ENCODE results near the gene NUMBL. TPM values are rescaled to one million over a fixed set of nuclear protein-coding genes. Genes with fewer than 3 reads are reported as not detected.

NUMBL gene
- total and polyA plus RNA-seq, 2 of the 4 experiments (the other 2 are of a cell fraction), result 6.3 to 29.0 TPM

DNA sequence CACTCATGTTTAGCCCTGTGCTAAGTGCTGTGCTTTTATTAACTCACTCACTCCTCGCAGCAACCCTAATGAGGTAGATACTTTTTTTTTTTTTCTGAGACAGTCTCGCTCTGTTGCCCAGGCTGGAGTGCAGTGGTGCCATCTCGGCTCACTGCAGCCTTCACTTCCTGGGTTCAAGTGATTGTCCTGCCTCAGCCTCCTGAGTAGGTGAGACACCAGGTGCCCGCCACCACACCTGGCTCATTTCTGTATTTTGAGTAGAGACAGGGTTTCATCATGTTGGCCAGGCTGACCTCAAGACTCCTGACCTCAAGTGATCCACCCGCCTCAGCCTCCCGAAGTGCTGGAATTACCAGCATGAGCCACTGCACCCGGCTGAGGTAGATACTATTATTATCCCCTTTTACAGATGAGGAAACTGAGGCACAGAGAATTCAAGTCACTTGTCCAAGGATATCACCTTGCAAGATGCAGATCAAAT lies 29.0 kb upstream of the NUMBL start:
- Histone ChIP-seq H2AK5ac (ENCODE audit: low read depth, low read length) (peak overlapping the region; percentile 40; the same call in 1 of the 2 replicates), H4K91ac (ENCODE audit: insufficient read depth, low read depth, low read length) (no peak overlapping the region), H3K23ac (ENCODE audit: low read depth, low read length) (peak overlapping the region; percentile 22; the same call in 1 of the 2 replicates), H3K9me1 (ENCODE audit: insufficient read depth, low read length) (peaks cover 14% of the 10 kb centered on the region; the same call in 1 of the 2 replicates), H3K27me3 (ENCODE audit: control insufficient read depth, insufficient read depth, low read length) (no peaks in the 10 kb centered on the region), H2AK9ac (replicated peaks; ENCODE audit: low read depth, low read length, poor library complexity) (peak overlapping the region; percentile 10), H2BK120ac (ENCODE audit: low read depth, low read length) (no peak overlapping the region), H3K9me3 (ENCODE audit: control insufficient read depth, insufficient read depth, low read length) (no peaks in the 10 kb centered on the region), H3K9ac (ENCODE audit: low read depth, low read length) (peak overlapping the region; percentile 97; the same call in 1 of the 2 replicates), H3K79me1 (ENCODE audit: low read depth in 1 of 2, low read length in 2 of 2) (peaks cover 18 to 69% of the 10 kb centered on the region in 2 experiments), H3K4me3 (ENCODE audit: insufficient read depth, low read depth, low read length) (peak overlapping the region; percentile 86), H2BK5ac (ENCODE audit: low read depth, low read length, poor library complexity, severe bottlenecking) (peak overlapping the region; percentile 83), H4K20me1 (ENCODE audit: insufficient read depth, low read length) (peaks cover 20% of the 10 kb centered on the region; the same call in 1 of the 2 replicates), H3K18ac (ENCODE audit: low read depth, low read length) (no peak overlapping the region), H4K5ac (ENCODE audit: low read depth, low read length) (no peak overlapping the region), H3K27ac (ENCODE audit: insufficient read depth, low read length) (peak overlapping the region; percentile 96; the same call in 1 of the 2 replicates), H3K4me2 (ENCODE audit: low read depth, low read length) (peak overlapping the region; percentile 91), H2BK15ac (ENCODE audit: low read depth, low read length) (no peak overlapping the region), H2BK20ac (ENCODE audit: low read depth, low read length) (no peak overlapping the region), H3K4ac (ENCODE audit: low read depth, low read length) (peak overlapping the region; percentile 24; the same call in 1 of the 2 replicates), H3K56ac (ENCODE audit: extremely low read depth, insufficient read depth, low read length) (0 out of 2 replicates have a peak overlapping the region, but pooled peaks have one; percentile 7), H4K8ac (ENCODE audit: low read depth in 2 of 2, low read length in 2 of 2) (peak overlapping the region in 1 of 2 experiments; percentile 13; a peak in 1 of 4 replicates), H2AFZ (replicated peaks; ENCODE audit: low read length, poor library complexity) (no peak overlapping the region), H3K14ac (replicated peaks; ENCODE audit: low read depth, low read length) (no peak overlapping the region; the same call in 1 of the 2 replicates), H3K4me1 (ENCODE audit: control insufficient read depth, insufficient read depth, low read length) (peaks cover 9% of the 10 kb centered on the region), H3K36me3 (ENCODE audit: control insufficient read depth, insufficient read depth, low read length) (peaks cover 16% of the 10 kb centered on the region; the same call in 1 of the 2 replicates)
- no peak for ATAC-seq (ENCODE audit: low read depth)
- CTCF ChIA-PET, result no interaction called here
- POLR2A ChIA-PET (ENCODE audit: unreplicated experiment), result interaction anchor here (0.6 kb wide), 1 partner anchor 36 kb away, joined by 5 read pairs; no protein-coding TSS in a partner anchor
- dilution Hi-C loops (cut with HindIII; ENCODE audit: low sequenced_read_pairs, unreplicated experiment), result no loop called here
- no peak for DNase-seq
- no TSS peak for BruUV-seq (replicated peaks)
- intact Hi-C loops (cut with micrococcal nuclease), result loop anchor here (5.0 kb wide), 1 partner anchor 78 kb away; the partner anchor contains the start of gene EGLN2
- in situ Hi-C loops (cut with MboI; ENCODE audit: low sequenced_read_pairs), result no loop called here
- WGBS, 2 experiments (ENCODE audit: extremely low coverage in 2 of 2, insufficient read length in 1 of 2), result 100% methylated on average over 1 of the region's 7 CpGs; no CpG with 5 or more reads in 1 of the 2 experiments
- no peak for TF ChIP-seq POLR2A (IDR thresholded peaks at IDR 0.05; ENCODE audit: low read depth, low read length)
- no peak for TF ChIP-seq CHD1 (IDR thresholded peaks at IDR 0.05; ENCODE audit: low read depth, low read length)
- no peak for TF ChIP-seq SMC3 (IDR thresholded peaks at IDR 0.05; ENCODE audit: low read depth, low read length)
- no peak for TF ChIP-seq MAZ (IDR thresholded peaks at IDR 0.05; ENCODE audit: borderline replicate concordance, low read depth, low read length)
- no peak for TF ChIP-seq RAD21 (IDR thresholded peaks at IDR 0.05; ENCODE audit: low read length)
- TF ChIP-seq CEBPB (IDR thresholded peaks at IDR 0.05; ENCODE audit: low read depth, low read length), result no peak
- TF ChIP-seq ELK1 (IDR thresholded peaks at IDR 0.05; ENCODE audit: borderline replicate concordance, low read depth, low read length), result no peak
- no peak for TF ChIP-seq MAFK (IDR thresholded peaks at IDR 0.05; ENCODE audit: low read depth, low read length)
